ENCODE results near the gene TSC22D1.

The TSC22D1 gene

DNA sequence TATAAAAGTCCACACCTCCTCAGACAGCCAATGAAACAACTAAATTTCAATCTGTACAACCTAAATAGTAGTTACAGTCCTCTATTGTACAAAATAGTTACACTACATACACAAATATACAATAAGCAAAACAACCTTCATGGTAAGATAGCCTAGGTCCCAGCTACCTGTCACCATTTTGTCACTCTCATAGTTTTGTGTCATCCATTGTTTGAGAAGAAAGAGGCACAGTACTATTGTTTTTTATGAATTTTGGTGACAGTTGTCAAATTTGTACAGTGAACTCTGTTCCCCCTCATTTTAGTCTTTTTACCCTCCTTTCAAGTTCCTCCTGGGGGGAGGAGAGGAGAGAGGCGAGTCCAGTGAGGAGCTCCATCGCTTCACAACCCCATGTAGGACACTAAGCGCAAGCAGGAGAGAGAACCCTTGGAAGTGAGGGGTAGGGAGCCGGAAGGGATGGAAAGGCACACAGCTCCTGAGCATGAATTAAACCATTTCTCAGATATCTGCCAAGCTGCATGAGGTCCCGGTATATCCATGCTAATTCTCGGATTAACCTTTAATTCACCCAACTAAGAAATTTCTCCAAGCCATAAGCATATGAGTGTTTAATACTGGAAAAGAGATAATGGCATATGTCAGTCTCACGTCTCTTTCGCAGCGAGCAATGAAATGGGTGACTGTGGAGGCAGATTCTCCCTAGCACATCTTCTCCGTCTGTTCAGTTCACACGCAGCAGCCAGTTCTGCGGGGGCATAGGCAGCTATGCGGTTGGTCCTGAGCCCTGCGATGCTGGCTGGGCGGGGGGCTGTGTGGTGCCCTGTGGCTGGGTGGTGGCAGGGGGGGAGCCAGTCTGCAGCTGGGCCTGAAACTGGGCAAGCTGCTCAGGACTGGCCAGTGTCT is 142.0 kb downstream of the TSC22D1 start:
- peaks cover 22% of the 10 kb centered on the region for H3K36me3 Mint-ChIP-seq (ENCODE audit: low read depth)
- intact Hi-C loops (cut with micrococcal nuclease) = no loop called here
- H3K9me3 Mint-ChIP-seq = no peaks in the 10 kb centered on the region
- peaks cover 50% of the 10 kb centered on the region for H3K27me3 Mint-ChIP-seq
- H3K4me1 Mint-ChIP-seq (ENCODE audit: low read depth) = peaks cover 21% of the 10 kb centered on the region
- no peak overlapping the region for H3K4me3 Mint-ChIP-seq
- H3K27ac Mint-ChIP-seq = no peak overlapping the region

DNA sequence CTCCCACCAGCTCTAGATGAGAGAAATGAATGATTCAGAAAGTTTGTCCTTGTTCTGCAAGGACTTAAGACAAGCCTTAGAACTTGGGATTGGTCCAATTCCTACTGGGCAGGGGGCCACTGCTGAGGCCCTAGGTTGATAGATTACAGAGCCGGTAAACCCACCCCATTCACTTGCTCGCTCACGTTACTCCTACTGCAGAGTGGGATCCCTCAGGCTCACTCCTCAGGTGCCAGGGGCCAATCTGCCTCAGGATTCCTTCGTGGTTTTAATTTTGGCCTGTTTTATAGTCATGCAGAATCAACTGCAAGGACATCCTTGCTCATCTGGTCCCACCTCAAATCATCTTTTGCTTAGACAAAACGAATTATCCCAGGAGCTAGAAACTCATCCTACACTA is 143.5 kb downstream of the TSC22D1 start:
- H3K27ac Mint-ChIP-seq = no peak overlapping the region
- peaks cover 55% of the 10 kb centered on the region for H3K27me3 Mint-ChIP-seq
- intact Hi-C loops (cut with micrococcal nuclease) = no loop called here
- no peak overlapping the region for H3K4me3 Mint-ChIP-seq
- H3K36me3 Mint-ChIP-seq (ENCODE audit: low read depth) = peaks cover 22% of the 10 kb centered on the region
- H3K4me1 Mint-ChIP-seq (ENCODE audit: low read depth) = peaks cover 21% of the 10 kb centered on the region
- H3K9me3 Mint-ChIP-seq = no peaks in the 10 kb centered on the region

DNA sequence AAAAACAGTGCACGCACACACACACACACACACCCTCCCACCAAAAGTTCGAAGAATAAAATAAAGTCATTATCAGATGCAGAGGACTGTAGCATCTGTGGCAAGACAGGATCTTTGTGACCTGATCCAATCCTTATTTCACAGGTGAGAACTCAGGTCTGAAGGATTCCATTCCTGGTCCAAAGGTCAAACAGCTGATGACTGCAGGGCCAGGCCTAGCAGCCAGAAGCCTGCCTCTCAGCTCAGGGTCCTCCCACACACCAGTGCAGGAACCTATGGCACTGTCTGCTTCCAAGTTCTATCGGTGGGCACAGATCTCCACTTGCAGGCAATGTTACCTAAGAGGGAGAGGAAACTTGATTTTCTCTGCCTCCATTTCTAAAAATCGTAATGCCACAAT is 145.0 kb downstream of the TSC22D1 start:
- Mint-ChIP-seq H3K27ac (no peak overlapping the region), H3K4me3 (no peak overlapping the region), H3K36me3 (ENCODE audit: low read depth) (peaks cover 22% of the 10 kb centered on the region), H3K27me3 (peaks cover 52% of the 10 kb centered on the region), H3K4me1 (ENCODE audit: low read depth) (peaks cover 12% of the 10 kb centered on the region), H3K9me3 (no peaks in the 10 kb centered on the region)
- intact Hi-C loops (cut with micrococcal nuclease) = no loop called here

DNA sequence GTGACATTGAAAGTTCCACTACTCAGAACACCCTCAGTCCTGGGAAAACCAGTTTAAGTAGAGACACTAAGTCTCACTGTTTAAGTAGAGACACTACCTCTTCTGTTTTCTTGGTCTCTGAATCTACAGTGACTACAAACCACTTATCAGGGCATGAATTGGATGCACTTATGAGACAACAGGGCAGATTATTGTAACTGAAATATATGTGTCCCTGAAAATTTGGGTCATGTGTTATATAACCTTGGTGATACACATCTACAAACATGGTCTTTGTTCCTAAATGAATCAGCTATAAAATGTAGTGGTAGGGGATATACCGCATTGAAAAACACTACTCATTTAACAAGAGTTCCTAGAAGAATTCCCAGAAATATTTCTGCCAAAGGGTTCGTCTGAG is 146.8 kb downstream of the TSC22D1 start:
- Mint-ChIP-seq H3K9me3 (no peaks in the 10 kb centered on the region), H3K4me3 (no peak overlapping the region), H3K27ac (no peak overlapping the region), H3K4me1 (ENCODE audit: low read depth) (no peaks in the 10 kb centered on the region), H3K27me3 (peaks cover 48% of the 10 kb centered on the region), H3K36me3 (ENCODE audit: low read depth) (peaks cover 15% of the 10 kb centered on the region)
- intact Hi-C loops (cut with micrococcal nuclease) = no loop called here

DNA sequence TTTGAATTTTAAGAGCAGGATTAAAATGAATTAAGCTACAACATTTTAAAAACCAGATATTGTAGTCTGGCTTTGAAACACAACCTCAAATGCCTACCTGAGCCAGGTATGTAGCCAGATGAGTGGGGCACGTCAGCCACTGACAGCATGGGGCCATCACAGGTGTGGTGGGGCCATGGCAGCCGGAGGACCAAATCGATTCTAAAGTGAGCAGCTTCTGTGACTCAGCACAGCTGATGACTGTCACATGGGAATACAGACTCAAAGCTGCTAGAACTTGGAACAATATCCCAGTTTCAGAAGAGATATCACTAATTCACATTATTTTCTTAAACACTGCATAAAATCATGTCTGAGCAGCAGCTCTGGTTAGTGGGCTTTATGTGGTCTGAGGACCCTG is 149.7 kb downstream of the TSC22D1 start:
- Mint-ChIP-seq H3K36me3 (ENCODE audit: low read depth) (no peaks in the 10 kb centered on the region), H3K4me1 (ENCODE audit: low read depth) (no peaks in the 10 kb centered on the region), H3K4me3 (no peak overlapping the region)

DNA sequence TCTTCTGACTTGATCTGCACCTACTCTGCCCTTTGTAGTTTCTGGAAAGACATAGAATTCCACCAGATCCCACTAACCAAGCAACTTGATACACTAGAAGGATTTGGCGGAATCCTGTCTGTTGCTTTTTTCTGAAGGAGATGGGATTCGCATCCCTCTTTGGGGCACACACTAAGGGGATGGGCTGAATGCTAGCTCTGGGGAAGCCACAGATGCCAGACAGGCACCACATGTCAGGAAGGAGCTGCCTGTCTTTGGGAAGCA is 150.4 kb downstream of the TSC22D1 start:
- no peaks in the 10 kb centered on the region for H3K9me3 Mint-ChIP-seq
- no peak overlapping the region for H3K4me3 Mint-ChIP-seq
- no peaks in the 10 kb centered on the region for H3K36me3 Mint-ChIP-seq (ENCODE audit: low read depth)
- intact Hi-C loops (cut with micrococcal nuclease) = no loop called here
- H3K27me3 Mint-ChIP-seq = peaks cover 60% of the 10 kb centered on the region
- no peak overlapping the region for H3K27ac Mint-ChIP-seq
- H3K4me1 Mint-ChIP-seq (ENCODE audit: low read depth) = no peaks in the 10 kb centered on the region

More for the DNA sequence above, 149.7 kb downstream of the TSC22D1 start:
- Mint-ChIP-seq H3K27ac (no peak overlapping the region), H3K27me3 (peaks cover 58% of the 10 kb centered on the region), H3K9me3 (no peaks in the 10 kb centered on the region)
- intact Hi-C loops (cut with micrococcal nuclease) = no loop called here

DNA sequence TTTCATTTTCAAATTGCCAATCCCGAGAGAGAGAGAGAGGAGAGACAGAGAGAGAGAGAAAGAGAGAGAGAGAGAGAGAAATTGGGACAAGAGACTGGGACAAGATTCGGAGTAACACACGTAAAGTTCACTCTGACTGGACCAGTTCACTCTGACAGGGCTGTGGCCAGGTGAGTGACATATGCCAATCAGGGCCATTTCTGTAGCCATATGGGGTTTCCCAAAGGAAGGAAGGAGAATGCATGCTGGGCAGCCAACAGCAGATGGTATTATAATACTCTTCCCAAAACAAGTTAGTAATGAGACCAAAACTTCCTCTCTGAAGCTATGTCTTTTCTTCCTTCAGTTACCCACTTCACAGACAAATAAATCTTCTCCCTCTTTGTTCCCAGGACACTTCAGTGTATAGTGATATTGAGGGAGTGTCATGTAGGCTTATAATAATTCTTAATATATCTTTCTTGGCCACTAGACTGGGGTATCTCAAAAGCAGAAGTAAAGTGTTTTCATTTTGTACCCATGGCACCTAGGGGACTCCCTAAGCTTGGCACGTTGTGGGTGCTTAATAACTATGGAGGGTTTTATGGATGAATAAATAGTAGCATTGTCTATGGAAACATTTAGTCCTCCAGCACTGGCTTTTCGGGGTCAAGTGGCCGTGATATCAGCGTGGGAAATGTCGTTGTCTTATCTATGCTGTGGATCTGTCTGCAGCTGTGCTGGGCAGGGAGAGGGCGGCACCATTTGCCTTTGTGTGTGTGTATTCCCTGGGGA is 150.9 kb downstream of the TSC22D1 start:
- Mint-ChIP-seq H3K36me3 (ENCODE audit: low read depth) (no peaks in the 10 kb centered on the region), H3K9me3 (no peaks in the 10 kb centered on the region), H3K27ac (no peak overlapping the region), H3K27me3 (peaks cover 63% of the 10 kb centered on the region), H3K4me1 (ENCODE audit: low read depth) (no peaks in the 10 kb centered on the region), H3K4me3 (no peak overlapping the region)
- intact Hi-C loops (cut with micrococcal nuclease) = no loop called here

DNA sequence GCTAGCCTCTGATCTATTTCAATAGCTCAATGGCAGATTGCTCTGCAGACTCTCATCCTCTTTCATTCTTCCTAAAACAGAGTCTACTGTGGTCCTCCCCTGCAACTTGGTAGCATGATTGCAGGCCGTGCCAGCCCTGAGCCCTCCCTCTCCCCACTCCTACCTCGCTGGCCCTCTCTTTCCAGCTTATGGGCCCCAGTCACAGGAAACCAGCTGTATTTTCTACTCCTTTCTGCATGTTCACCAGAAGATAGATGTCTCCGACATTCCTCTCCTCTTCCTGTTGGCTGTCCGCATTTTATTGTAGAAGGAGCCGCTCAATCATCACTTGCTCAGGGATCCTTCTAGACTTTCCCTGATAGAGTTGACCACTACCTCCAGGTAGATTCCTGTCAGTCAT is 152.3 kb downstream of the TSC22D1 start:
- Mint-ChIP-seq H3K4me1 (ENCODE audit: low read depth) (no peaks in the 10 kb centered on the region), H3K9me3 (no peaks in the 10 kb centered on the region), H3K4me3 (no peak overlapping the region), H3K36me3 (ENCODE audit: low read depth) (no peaks in the 10 kb centered on the region), H3K27me3 (peaks cover 62% of the 10 kb centered on the region), H3K27ac (no peak overlapping the region)
- intact Hi-C loops (cut with micrococcal nuclease) = no loop called here

DNA sequence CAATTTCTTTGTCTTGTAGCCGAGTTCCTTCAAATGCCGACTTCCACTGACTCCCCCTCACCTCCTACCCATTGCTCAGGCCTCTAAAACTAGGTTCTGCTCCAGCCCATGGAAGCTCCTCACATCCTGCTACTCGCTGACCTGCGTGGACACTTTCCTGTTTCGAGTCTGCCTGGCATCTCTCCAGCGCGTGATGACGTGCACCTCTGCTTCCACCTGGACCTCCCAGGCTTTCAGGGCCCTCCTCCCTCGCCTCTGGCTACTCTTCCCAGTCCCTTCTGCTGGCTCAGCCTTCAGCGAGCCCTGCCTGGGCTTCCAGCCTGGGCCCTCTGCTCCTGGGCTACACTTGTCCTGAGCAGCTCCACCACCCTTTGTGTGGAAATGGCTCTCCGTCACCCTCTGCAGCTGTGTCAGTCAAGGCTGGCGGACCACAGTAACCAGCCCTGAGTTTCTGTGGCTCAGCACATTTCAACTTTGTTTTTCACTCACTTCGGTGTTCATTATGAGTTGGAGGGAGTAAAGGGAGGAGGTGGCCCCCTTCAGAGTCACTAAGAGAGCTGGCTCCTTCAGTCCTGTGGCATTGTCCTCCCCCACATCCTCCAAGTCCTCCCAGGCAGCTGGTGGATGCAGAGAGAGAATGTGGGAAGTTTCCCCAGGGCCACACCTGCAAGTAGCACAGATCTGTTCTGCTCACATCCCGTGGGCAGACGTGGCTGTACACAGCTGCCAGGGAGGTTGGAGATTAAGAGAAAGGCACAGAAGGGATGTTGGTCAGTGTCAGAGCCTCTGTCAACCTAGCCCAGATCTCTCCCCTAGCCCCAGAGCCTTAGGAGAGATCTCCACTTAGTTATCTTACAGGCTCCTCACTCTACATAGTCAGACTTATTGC is 153.1 kb downstream of the TSC22D1 start:
- H3K36me3 Mint-ChIP-seq (ENCODE audit: low read depth) = no peaks in the 10 kb centered on the region
- no peak overlapping the region for H3K27ac Mint-ChIP-seq
- intact Hi-C loops (cut with micrococcal nuclease) = no loop called here
- H3K27me3 Mint-ChIP-seq = peaks cover 55% of the 10 kb centered on the region
- H3K9me3 Mint-ChIP-seq = no peaks in the 10 kb centered on the region
- no peak overlapping the region for H3K4me3 Mint-ChIP-seq
- no peaks in the 10 kb centered on the region for H3K4me1 Mint-ChIP-seq (ENCODE audit: low read depth)

DNA sequence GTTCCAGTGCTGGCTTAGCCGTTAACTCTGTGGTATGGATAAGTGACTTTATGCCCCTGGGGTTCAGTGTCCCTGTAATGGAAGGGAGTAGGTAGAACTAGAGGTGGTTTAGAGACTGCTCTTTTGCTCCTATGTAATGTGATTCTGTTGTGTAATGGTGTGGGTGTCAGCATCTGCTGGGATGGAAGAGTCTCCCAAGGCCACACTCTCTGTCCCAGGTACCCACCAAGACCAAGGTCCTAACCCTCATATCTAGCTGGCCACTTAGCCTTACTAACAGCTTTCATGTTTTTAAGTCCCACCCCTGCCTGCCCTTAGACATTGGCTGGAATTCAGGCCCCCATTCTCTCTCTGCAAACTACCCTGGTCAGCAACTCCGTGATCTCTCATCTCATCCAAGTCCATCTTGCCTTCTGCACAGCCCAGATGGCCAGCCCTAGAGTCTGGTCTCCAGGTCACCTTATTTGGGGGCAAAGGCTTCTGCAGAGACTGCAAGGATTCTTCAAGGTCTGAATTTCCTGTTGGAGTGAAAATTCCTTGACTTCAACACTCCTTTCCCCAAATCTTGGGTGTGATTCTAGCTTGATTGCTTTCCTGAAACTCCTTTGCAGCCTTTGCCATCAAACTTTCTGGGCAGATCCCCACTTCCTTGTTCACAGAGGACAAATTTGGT is 154.1 kb downstream of the TSC22D1 start:
- Mint-ChIP-seq H3K9me3 (no peaks in the 10 kb centered on the region), H3K27me3 (peaks cover 51% of the 10 kb centered on the region), H3K27ac (no peak overlapping the region), H3K4me1 (ENCODE audit: low read depth) (no peaks in the 10 kb centered on the region), H3K4me3 (no peak overlapping the region), H3K36me3 (ENCODE audit: low read depth) (no peaks in the 10 kb centered on the region)
- intact Hi-C loops (cut with micrococcal nuclease) = no loop called here

DNA sequence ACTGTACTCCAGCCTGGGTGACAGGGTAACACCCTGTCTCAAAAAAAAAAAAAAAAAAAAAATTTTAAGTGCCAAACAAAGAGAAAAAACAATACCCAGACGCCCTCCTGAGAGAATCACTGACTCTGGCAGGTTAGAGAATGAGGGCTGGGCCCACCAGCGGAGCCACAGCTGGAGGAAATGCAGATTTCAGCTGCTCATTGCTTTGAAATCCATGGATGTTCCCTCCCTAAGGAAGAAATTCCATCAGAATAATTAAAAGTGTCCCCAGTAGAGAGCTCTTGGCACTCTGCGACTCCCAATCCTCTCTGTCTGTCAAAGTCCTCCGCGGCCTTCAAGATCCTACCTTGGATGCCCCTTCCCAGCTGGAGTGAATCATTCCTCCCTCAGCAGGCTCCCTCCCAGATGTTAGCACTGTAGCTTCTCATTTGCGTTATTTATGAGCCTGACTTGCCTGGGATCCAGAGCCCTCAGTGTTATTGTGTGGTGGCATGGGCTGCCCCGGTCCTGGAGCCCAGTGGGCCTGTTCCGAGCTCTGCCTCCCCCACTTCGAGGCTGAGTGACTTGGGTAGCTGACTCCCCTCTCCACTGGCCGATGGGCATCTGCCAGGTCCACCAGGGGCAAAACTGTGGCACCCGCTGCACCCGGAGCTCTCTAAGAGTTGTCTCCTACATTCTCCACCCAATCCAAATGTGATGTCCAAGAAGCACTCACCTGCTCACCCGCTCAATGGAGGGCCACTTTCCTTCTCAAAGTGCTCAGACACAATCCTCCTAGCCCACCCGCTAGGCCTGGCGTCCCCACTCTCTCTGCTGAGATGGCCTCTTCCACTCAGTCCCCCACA is 155.5 kb downstream of the TSC22D1 start:
- Mint-ChIP-seq H3K36me3 (ENCODE audit: low read depth) (no peaks in the 10 kb centered on the region), H3K27ac (no peak overlapping the region), H3K27me3 (peaks cover 47% of the 10 kb centered on the region), H3K4me3 (no peak overlapping the region), H3K4me1 (ENCODE audit: low read depth) (peaks cover 10% of the 10 kb centered on the region), H3K9me3 (peaks cover 8% of the 10 kb centered on the region)
- intact Hi-C loops (cut with micrococcal nuclease) = no loop called here

DNA sequence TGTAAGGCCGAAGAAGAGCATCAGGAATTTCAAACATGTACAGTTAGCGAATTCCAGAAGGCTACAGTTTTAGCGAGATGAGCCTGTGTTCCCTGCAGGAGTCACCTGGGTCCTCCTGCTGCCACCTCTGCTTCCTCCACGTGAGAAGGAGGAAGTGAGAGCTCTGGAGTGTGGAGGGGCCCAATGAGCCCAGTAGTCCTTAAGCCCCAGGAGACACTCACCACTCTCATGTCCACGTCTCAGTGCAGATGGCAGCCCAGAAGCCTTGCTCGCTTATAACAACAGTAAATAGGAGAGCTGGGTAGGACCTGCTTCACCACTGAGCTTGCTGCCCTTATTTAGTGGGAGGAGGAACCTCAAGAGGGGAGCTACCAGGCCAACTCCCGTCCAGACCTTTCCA is 158.3 kb downstream of the TSC22D1 start:
- Mint-ChIP-seq H3K36me3 (ENCODE audit: low read depth) (no peaks in the 10 kb centered on the region), H3K27ac (no peak overlapping the region)

DNA sequence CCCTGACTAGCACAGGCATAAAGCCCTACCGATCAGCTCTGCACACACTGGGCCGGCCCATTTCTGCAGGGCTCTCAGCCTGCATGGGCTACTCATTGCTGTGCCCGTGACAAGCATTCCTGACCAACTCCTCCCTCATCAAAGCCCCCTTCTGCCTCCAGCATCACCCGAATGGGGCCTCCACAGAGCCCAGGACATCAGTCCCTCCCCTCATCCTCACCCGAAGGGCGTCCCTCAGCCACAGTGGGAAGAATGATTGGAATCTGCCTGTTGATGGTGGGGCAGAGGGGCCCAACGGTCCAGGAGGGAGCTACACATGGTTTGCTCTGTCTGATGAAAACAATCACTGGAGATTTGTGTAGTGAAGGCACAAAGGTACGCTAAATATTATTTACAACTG is 158.7 kb downstream of the TSC22D1 start:
- Mint-ChIP-seq H3K4me3 (no peak overlapping the region), H3K27ac (no peak overlapping the region), H3K9me3 (peaks cover 8% of the 10 kb centered on the region), H3K36me3 (ENCODE audit: low read depth) (no peaks in the 10 kb centered on the region), H3K27me3 (peaks cover 41% of the 10 kb centered on the region), H3K4me1 (ENCODE audit: low read depth) (peaks cover 19% of the 10 kb centered on the region)
- intact Hi-C loops (cut with micrococcal nuclease) = no loop called here

More for the DNA sequence above, 158.3 kb downstream of the TSC22D1 start:
- Mint-ChIP-seq H3K9me3 (peaks cover 8% of the 10 kb centered on the region), H3K27me3 (peaks cover 42% of the 10 kb centered on the region), H3K4me1 (ENCODE audit: low read depth) (peaks cover 14% of the 10 kb centered on the region), H3K4me3 (no peak overlapping the region)
- intact Hi-C loops (cut with micrococcal nuclease) = no loop called here

Data from dendritic cell treated with granulocyte-macrophage colony-stimulating factor and Interleukin-4, amounts not matched to agents 40 ng/mL and 50 ng/mL, for 4 days (primary cell).